Right hindlimb (tissue), 1 donor: ENCODE measurements around the gene ADH1C.

Experiments
- DNase-seq: peaks from one replicate; pipeline ENCODE4 v3.0.0-alpha.2; 2018

The ADH1C gene

GRCh38 chr4:99293357-99293756 lies 59.2 kb downstream of the ADH1C start:
- DNase-seq: no peak

DNA sequence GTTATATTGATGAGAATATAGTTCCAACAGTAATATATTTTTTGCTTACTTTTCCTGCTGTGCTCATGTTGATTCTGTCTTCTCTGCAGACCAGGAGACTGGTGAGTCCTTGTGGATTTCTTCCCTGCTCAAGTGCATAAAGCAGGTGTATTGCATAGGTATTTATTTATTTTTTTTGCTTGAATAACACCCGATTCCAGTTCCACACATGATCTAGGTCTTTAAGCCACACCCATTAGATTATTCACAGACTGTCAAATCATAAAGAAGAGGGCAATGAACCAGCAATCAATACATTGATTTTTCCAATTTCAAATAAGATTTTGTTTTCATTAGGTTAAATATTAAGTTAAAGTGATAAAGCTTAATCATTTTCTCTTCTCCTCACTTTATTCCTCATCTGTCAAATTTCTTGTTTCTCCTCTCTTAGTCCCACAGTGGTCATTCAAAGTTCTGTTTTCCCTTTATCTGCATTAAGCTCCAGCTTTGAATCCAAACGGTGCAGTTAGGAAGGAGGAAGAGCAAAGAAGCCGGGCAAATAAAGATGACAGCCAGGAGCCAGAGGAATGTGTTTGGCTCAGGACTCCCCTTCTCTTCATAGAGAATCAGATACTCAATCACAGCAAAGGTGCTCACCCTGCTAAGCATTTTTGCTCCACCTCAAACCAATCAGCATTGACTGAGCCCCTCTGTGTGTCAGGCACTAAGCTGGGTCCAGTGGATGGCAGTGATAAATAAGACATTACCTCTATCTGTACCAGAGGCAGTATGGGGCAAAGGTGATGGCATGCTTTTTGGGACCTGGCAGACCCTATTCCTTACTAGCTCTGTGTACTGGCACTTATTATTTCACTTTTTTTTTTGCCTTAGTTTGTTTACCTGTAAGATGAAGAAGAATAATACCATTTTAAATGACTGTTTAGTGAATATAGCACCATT lies 61.4 kb downstream of the ADH1C start, which contains the start of gene ADH1A:
ADH1A (minus strand) TSS at position 138 of the 939 bp plus-strand sequence; CDS start at position 67, 71 bp downstream.
- DNase-seq: no peak
